GM10847 (cell line): ENCODE results near the gene BACH2.

ENCODE experiments used
- POLR2A ChIP-seq: IDR thresholded peaks from 2 replicates; pipeline ENCODE4 v1.6.1; 2011; ENCODE audit not compliant: insufficient read length; ENCODE audit errors: extremely low read depth

BACH2 gene

GRCh38 chr6:90216072-90216977 lies 80.3 kb downstream of the BACH2 start:
- TF ChIP-seq POLR2A = no peak

GRCh38 chr6:90214966-90215365 lies 81.7 kb downstream of the BACH2 start:
- no peak for TF ChIP-seq POLR2A

- TF ChIP-seq POLR2A = no peak
Measured at GRCh38 chr6:90214461-90214860, 82.2 kb downstream of the BACH2 start.

GRCh38 chr6:90212274-90212673 lies 84.4 kb downstream of the BACH2 start:
- TF ChIP-seq POLR2A = no peak

- TF ChIP-seq POLR2A = no peak
Measured at GRCh38 chr6:90209527-90209926, 87.1 kb downstream of the BACH2 start.

GRCh38 chr6:90204327-90205056 lies 92.2 kb downstream of the BACH2 start:
- no peak for TF ChIP-seq POLR2A

- no peak for TF ChIP-seq POLR2A
Measured at GRCh38 chr6:90203672-90204071, 93.0 kb downstream of the BACH2 start.

- no peak for TF ChIP-seq POLR2A
Measured at GRCh38 chr6:90202156-90202555, 94.5 kb downstream of the BACH2 start.

- no peak for TF ChIP-seq POLR2A
Measured at GRCh38 chr6:90199900-90200299, 96.7 kb downstream of the BACH2 start.

- no peak for TF ChIP-seq POLR2A
Measured at GRCh38 chr6:90198758-90199425, 97.8 kb downstream of the BACH2 start.

GRCh38 chr6:90197854-90198496 lies 98.7 kb downstream of the BACH2 start:
- no peak for TF ChIP-seq POLR2A

- TF ChIP-seq POLR2A = no peak
Measured at GRCh38 chr6:90195094-90195829, 101.4 kb downstream of the BACH2 start.

GRCh38 chr6:90194371-90194841 lies 102.2 kb downstream of the BACH2 start:
- TF ChIP-seq POLR2A = no peak

- no peak for TF ChIP-seq POLR2A
Measured at GRCh38 chr6:90193359-90193758, 103.3 kb downstream of the BACH2 start.
